Measurements from ENCODE around the gene SUSD3. TPM values are rescaled to one million over a fixed set of nuclear protein-coding genes. Genes with fewer than 3 reads are reported as not detected.

Gene SUSD3
- total RNA-seq, 1 donor from 2014 or later, result 1.2 TPM

GRCh38 chr9:93052791-93053540 is 5.5 kb upstream of the SUSD3 start:
- no peak for DNase-seq (ENCODE audit: low spot score)
- no peaks in the 10 kb centered on the region for H3K4me1 Mint-ChIP-seq (ENCODE audit: unreplicated experiment)
- no peak overlapping the region for H3K4me3 Mint-ChIP-seq (ENCODE audit: unreplicated experiment)
- H3K27me3 Mint-ChIP-seq (ENCODE audit: unreplicated experiment), result peaks cover 7% of the 10 kb centered on the region
- H3K36me3 Mint-ChIP-seq (ENCODE audit: low read depth, unreplicated experiment), result no peaks in the 10 kb centered on the region
- no peak overlapping the region for H3K27ac Mint-ChIP-seq (ENCODE audit: unreplicated experiment)
- no peak for TF ChIP-seq CTCF (IDR thresholded peaks at IDR 0.05; ENCODE audit: unreplicated experiment)
- H3K9me3 Mint-ChIP-seq (ENCODE audit: unreplicated experiment), result no peaks in the 10 kb centered on the region

GRCh38 chr9:93053781-93054331 is 4.6 kb upstream of the SUSD3 start:
- peaks cover 4% of the 10 kb centered on the region for H3K27me3 Mint-ChIP-seq (ENCODE audit: unreplicated experiment)
- H3K9me3 Mint-ChIP-seq (ENCODE audit: unreplicated experiment), result no peaks in the 10 kb centered on the region
- no peaks in the 10 kb centered on the region for H3K4me1 Mint-ChIP-seq (ENCODE audit: unreplicated experiment)
- TF ChIP-seq CTCF (IDR thresholded peaks at IDR 0.05; ENCODE audit: unreplicated experiment), result no peak
- H3K36me3 Mint-ChIP-seq (ENCODE audit: low read depth, unreplicated experiment), result no peaks in the 10 kb centered on the region
- no peak overlapping the region for H3K4me3 Mint-ChIP-seq (ENCODE audit: unreplicated experiment)
- H3K27ac Mint-ChIP-seq (ENCODE audit: unreplicated experiment), result no peak overlapping the region
- no peak for DNase-seq (ENCODE audit: low spot score)

- Mint-ChIP-seq H3K27ac (ENCODE audit: unreplicated experiment) (no peak overlapping the region), H3K4me1 (ENCODE audit: unreplicated experiment) (no peaks in the 10 kb centered on the region), H3K36me3 (ENCODE audit: low read depth, unreplicated experiment) (no peaks in the 10 kb centered on the region), H3K9me3 (ENCODE audit: unreplicated experiment) (no peaks in the 10 kb centered on the region), H3K4me3 (ENCODE audit: unreplicated experiment) (no peak overlapping the region), H3K27me3 (ENCODE audit: unreplicated experiment) (peaks cover 5% of the 10 kb centered on the region)
- TF ChIP-seq CTCF (IDR thresholded peaks at IDR 0.05; ENCODE audit: unreplicated experiment), result no peak
- no peak for DNase-seq (ENCODE audit: low spot score)
These were observed 3.5 kb upstream of the SUSD3 start for GRCh38 chr9:93054758-93055704.

GRCh38 chr9:93057042-93057702 is 1.3 kb upstream of the SUSD3 start:
- Mint-ChIP-seq H3K4me3 (ENCODE audit: unreplicated experiment) (no peak overlapping the region), H3K36me3 (ENCODE audit: low read depth, unreplicated experiment) (no peaks in the 10 kb centered on the region), H3K9me3 (ENCODE audit: unreplicated experiment) (no peaks in the 10 kb centered on the region), H3K4me1 (ENCODE audit: unreplicated experiment) (no peaks in the 10 kb centered on the region), H3K27ac (ENCODE audit: unreplicated experiment) (no peak overlapping the region), H3K27me3 (ENCODE audit: unreplicated experiment) (peaks cover 10% of the 10 kb centered on the region)
- no peak for TF ChIP-seq CTCF (IDR thresholded peaks at IDR 0.05; ENCODE audit: unreplicated experiment)
- DNase-seq (ENCODE audit: low spot score), result no peak
